ENCODE measurements around the gene PARP6. TPM values are rescaled to one million over a fixed set of nuclear protein-coding genes. Genes with fewer than 3 reads are reported as not detected.

The PARP6 gene
- total and polyA plus RNA-seq, 9 of the 15 experiments (the other 6 are each of a cell fraction or from before 2014, with no cell fraction given), result 14.8 to 83.2 (median 28.3) TPM

DNA sequence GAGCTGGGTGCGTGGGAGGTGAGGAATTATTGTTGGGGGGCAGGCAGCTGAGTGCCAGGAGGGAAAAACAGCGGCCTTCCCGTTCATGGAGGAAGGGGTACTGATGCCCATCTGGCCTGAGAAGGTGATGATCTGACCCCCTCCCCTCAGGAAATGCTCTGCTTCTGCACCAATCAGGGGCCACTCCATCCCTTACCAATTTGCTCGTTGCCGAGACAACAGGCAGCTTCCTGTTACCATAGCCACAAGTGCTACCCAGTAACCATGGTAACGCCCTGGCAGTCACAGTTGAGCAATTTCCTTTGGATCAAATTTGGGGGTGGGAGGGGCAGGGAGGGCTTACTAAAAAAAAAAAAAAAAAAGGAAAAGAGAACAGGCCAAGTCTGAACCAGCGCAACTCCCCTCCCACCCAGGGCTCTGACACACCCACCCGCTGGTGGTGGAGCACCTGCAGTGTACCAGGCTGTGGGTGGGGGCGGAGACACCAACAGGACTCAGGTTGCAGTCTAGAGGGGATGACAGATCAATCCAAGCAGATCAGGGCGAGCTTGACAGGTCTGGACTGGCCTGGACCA lies 33.9 kb upstream of the PARP6 start (continued):
- no peak for TF ChIP-seq SIRT6 (IDR thresholded peaks at IDR 0.05; ENCODE audit: low read depth, low read length)
- no peak for TF ChIP-seq ADNP (tag; IDR thresholded peaks at IDR 0.05)
- no peak for TF ChIP-seq WHSC1 (IDR thresholded peaks at IDR 0.05; ENCODE audit: low read length)
- TF ChIP-seq YY1 (IDR thresholded peaks at IDR 0.05; ENCODE audit: borderline replicate concordance in 1 of 3, control insufficient read depth in 1 of 3, extremely low read depth in 1 of 3, insufficient read depth in 3 of 3, insufficient read length in 1 of 3, insufficient replicate concordance in 2 of 3, low read depth in 1 of 3, low read length in 2 of 3), result no peak
- TF ChIP-seq, protein P1, sequence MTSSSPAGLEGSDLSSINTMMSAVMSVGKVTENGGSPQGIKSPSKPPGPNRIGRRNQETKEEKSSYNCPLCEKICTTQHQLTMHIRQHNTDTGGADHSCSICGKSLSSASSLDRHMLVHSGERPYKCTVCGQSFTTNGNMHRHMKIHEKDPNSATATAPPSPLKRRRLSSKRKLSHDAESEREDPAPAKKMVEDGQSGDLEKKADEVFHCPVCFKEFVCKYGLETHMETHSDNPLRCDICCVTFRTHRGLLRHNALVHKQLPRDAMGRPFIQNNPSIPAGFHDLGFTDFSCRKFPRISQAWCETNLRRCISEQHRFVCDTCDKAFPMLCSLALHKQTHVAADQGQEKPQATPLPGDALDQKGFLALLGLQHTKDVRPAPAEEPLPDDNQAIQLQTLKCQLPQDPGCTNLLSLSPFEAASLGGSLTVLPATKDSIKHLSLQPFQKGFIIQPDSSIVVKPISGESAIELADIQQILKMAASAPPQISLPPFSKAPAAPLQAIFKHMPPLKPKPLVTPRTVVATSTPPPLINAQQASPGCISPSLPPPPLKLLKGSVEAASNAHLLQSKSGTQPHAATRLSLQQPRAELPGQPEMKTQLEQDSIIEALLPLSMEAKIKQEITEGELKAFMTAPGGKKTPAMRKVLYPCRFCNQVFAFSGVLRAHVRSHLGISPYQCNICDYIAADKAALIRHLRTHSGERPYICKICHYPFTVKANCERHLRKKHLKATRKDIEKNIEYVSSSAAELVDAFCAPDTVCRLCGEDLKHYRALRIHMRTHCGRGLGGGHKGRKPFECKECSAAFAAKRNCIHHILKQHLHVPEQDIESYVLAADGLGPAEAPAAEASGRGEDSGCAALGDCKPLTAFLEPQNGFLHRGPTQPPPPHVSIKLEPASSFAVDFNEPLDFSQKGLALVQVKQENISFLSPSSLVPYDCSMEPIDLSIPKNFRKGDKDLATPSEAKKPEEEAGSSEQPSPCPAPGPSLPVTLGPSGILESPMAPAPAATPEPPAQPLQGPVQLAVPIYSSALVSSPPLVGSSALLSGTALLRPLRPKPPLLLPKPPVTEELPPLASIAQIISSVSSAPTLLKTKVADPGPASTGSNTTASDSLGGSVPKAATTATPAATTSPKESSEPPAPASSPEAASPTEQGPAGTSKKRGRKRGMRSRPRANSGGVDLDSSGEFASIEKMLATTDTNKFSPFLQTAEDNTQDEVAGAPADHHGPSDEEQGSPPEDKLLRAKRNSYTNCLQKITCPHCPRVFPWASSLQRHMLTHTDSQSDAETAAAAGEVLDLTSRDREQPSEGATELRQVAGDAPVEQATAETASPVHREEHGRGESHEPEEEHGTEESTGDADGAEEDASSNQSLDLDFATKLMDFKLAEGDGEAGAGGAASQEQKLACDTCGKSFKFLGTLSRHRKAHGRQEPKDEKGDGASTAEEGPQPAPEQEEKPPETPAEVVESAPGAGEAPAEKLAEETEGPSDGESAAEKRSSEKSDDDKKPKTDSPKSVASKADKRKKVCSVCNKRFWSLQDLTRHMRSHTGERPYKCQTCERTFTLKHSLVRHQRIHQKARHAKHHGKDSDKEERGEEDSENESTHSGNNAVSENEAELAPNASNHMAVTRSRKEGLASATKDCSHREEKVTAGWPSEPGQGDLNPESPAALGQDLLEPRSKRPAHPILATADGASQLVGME (CRISPR knock-in tag; IDR thresholded peaks at IDR 0.05), result peak; percentile 90
- peak in 1 of 2 experiments; percentile 93; a peak in 3 of 4 replicates for TF ChIP-seq RCOR1 (IDR thresholded peaks at IDR 0.05; ENCODE audit: borderline replicate concordance in 1 of 2, low read depth in 2 of 2, low read length in 2 of 2)
- TF ChIP-seq CREM (IDR thresholded peaks at IDR 0.05; ENCODE audit: low read depth), result no peak
- no peak for TF ChIP-seq ZNF436 (CRISPR knock-in tag; IDR thresholded peaks at IDR 0.05)
- no peak for TF ChIP-seq KDM4B (IDR thresholded peaks at IDR 0.05; ENCODE audit: borderline replicate concordance in 2 of 2, low read depth in 1 of 2)
